ENCODE results near the gene SURF1.
"Not testable (repeated sequence)": the region's sequence is repeated elsewhere in the genome, so short reads cannot be mapped to it uniquely, and the experiment has no call there.

The SURF1 gene

GRCh38 chr9:133335924-133336811, 20.1 kb downstream of the SURF1 start, which contains the start of gene SURF6:
TSS of gene SURF6 (minus strand) at chr9:133336188. CDS start at chr9:133336132, 56 bp downstream.
- H3K4me3 Mint-ChIP-seq: peak within 1 kb of the TSS; percentile 97
- DNase-seq (ENCODE audit: low spot score in 2 of 2) (peak; percentile 88 to 89), ATAC-seq (ENCODE audit: low read depth) (peak; percentile 85)
- peak within 1 kb of the TSS; percentile 93 for H3K27ac Mint-ChIP-seq
- peaks cover 31% of the 10 kb centered on the region for H3K4me1 Mint-ChIP-seq
- H3K9me3 Mint-ChIP-seq: no peaks in the 10 kb centered on the region
- peaks cover 30% of the 10 kb centered on the region for H3K36me3 Mint-ChIP-seq
- no peaks in the 10 kb centered on the region for H3K27me3 Mint-ChIP-seq

- ATAC-seq (ENCODE audit: low read depth); DNase-seq (ENCODE audit: low spot score in 2 of 2); H3K9me3 Mint-ChIP-seq; H3K27ac Mint-ChIP-seq; H3K27me3 Mint-ChIP-seq: not testable (repeated sequence)
- H3K4me3 Mint-ChIP-seq: peak overlapping the region; percentile 97
- H3K4me1 Mint-ChIP-seq: peaks cover 24% of the 10 kb centered on the region
- peaks cover 27% of the 10 kb centered on the region for H3K36me3 Mint-ChIP-seq
Observed at GRCh38 chr9:133334888-133335287, 21.4 kb downstream of the SURF1 start.

- H3K36me3 Mint-ChIP-seq: peaks cover 22% of the 10 kb centered on the region
- no peaks in the 10 kb centered on the region for H3K27me3 Mint-ChIP-seq
- H3K27ac Mint-ChIP-seq: no peak overlapping the region
- H3K9me3 Mint-ChIP-seq: no peaks in the 10 kb centered on the region
- DNase-seq (ENCODE audit: low spot score in 2 of 2) (no peak), ATAC-seq (ENCODE audit: low read depth) (no peak)
- H3K4me3 Mint-ChIP-seq: no peak overlapping the region
- peaks cover 22% of the 10 kb centered on the region for H3K4me1 Mint-ChIP-seq
Observed at GRCh38 chr9:133334161-133334560, 22.1 kb downstream of the SURF1 start.

- no peaks in the 10 kb centered on the region for H3K27me3 Mint-ChIP-seq
- H3K4me3 Mint-ChIP-seq: no peak overlapping the region
- peaks cover 24% of the 10 kb centered on the region for H3K4me1 Mint-ChIP-seq
- H3K9me3 Mint-ChIP-seq: no peaks in the 10 kb centered on the region
- no peak overlapping the region for H3K27ac Mint-ChIP-seq
- peaks cover 19% of the 10 kb centered on the region for H3K36me3 Mint-ChIP-seq
- ATAC-seq (ENCODE audit: low read depth) (no peak), DNase-seq (ENCODE audit: low spot score in 2 of 2) (no peak)
Observed at GRCh38 chr9:133333566-133333965, 22.7 kb downstream of the SURF1 start.

GRCh38 chr9:133333011-133333410, 23.3 kb downstream of the SURF1 start:
- no peaks in the 10 kb centered on the region for H3K27me3 Mint-ChIP-seq
- DNase-seq (ENCODE audit: low spot score in 2 of 2): no peak
- H3K4me3 Mint-ChIP-seq: peak overlapping the region; percentile 29
- H3K4me1 Mint-ChIP-seq: peaks cover 25% of the 10 kb centered on the region
- ATAC-seq (ENCODE audit: low read depth): no peak
- H3K9me3 Mint-ChIP-seq: no peaks in the 10 kb centered on the region
- peaks cover 19% of the 10 kb centered on the region for H3K36me3 Mint-ChIP-seq
- no peak overlapping the region for H3K27ac Mint-ChIP-seq

GRCh38 chr9:133332381-133332730, 23.9 kb downstream of the SURF1 start:
- H3K4me3 Mint-ChIP-seq: no peak overlapping the region
- ATAC-seq (ENCODE audit: low read depth) (no peak), DNase-seq (ENCODE audit: low spot score in 2 of 2) (no peak)
- H3K27me3 Mint-ChIP-seq: no peaks in the 10 kb centered on the region
- H3K4me1 Mint-ChIP-seq: peaks cover 22% of the 10 kb centered on the region
- H3K36me3 Mint-ChIP-seq: peaks cover 19% of the 10 kb centered on the region
- no peaks in the 10 kb centered on the region for H3K9me3 Mint-ChIP-seq
- H3K27ac Mint-ChIP-seq: no peak overlapping the region

GRCh38 chr9:133331641-133332380, 24.5 kb downstream of the SURF1 start:
- DNase-seq (ENCODE audit: low spot score in 2 of 2) (no peak), ATAC-seq (ENCODE audit: low read depth) (no peak)
- no peak overlapping the region for H3K27ac Mint-ChIP-seq
- no peaks in the 10 kb centered on the region for H3K27me3 Mint-ChIP-seq
- peaks cover 19% of the 10 kb centered on the region for H3K36me3 Mint-ChIP-seq
- H3K4me1 Mint-ChIP-seq: peaks cover 22% of the 10 kb centered on the region
- no peak overlapping the region for H3K4me3 Mint-ChIP-seq
- no peaks in the 10 kb centered on the region for H3K9me3 Mint-ChIP-seq

- Mint-ChIP-seq H3K27me3 (no peaks in the 10 kb centered on the region), H3K9me3 (no peaks in the 10 kb centered on the region), H3K36me3 (peaks cover 19% of the 10 kb centered on the region), H3K27ac (no peak overlapping the region), H3K4me1 (peaks cover 19% of the 10 kb centered on the region), H3K4me3 (no peak overlapping the region)
- DNase-seq (ENCODE audit: low spot score in 2 of 2) (no peak), ATAC-seq (ENCODE audit: low read depth) (no peak)
Observed at GRCh38 chr9:133331221-133331620, 25.1 kb downstream of the SURF1 start.

GRCh38 chr9:133329306-133330156, 26.8 kb downstream of the SURF1 start:
- H3K36me3 Mint-ChIP-seq: peaks cover 19% of the 10 kb centered on the region
- H3K4me3 Mint-ChIP-seq; DNase-seq (ENCODE audit: low spot score in 2 of 2); H3K9me3 Mint-ChIP-seq; H3K27me3 Mint-ChIP-seq; ATAC-seq (ENCODE audit: low read depth): not testable (repeated sequence)
- H3K27ac Mint-ChIP-seq: peak overlapping the region; percentile 42
- H3K4me1 Mint-ChIP-seq: peaks cover 12% of the 10 kb centered on the region

- Mint-ChIP-seq H3K27ac (no peak overlapping the region), H3K4me3 (no peak overlapping the region), H3K9me3 (no peaks in the 10 kb centered on the region), H3K4me1 (peaks cover 16% of the 10 kb centered on the region), H3K27me3 (no peaks in the 10 kb centered on the region), H3K36me3 (peaks cover 17% of the 10 kb centered on the region)
- ATAC-seq (ENCODE audit: low read depth): no peak
- no peak for DNase-seq (ENCODE audit: low spot score in 2 of 2)
Observed at GRCh38 chr9:133327834-133328484, 28.3 kb downstream of the SURF1 start.

DNA sequence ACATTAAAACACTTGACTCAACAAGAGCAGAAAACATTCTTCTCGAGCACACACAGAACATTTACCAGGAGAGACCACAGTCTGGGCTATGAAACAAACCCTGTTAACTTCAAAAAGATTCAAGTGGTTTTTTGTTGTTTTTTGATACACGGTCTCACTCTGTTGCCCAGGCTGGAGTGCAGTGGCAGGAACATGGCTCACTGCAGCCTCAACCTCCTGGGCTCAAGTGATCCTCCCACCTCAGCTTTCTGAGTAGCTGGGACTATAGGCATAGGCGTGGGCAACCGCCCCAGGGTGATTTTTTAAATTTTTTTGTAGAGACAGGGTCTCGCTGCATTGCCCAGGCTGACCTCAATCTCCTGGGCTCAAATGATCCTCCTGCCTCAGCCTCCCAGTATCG, 29.3 kb downstream of the SURF1 start:
- not testable (repeated sequence) for H3K27ac Mint-ChIP-seq; ATAC-seq (ENCODE audit: low read depth); H3K4me3 Mint-ChIP-seq; H3K9me3 Mint-ChIP-seq; DNase-seq (ENCODE audit: low spot score in 2 of 2); H3K27me3 Mint-ChIP-seq
- Mint-ChIP-seq H3K36me3 (peaks cover 12% of the 10 kb centered on the region), H3K4me1 (peaks cover 16% of the 10 kb centered on the region)

DNA sequence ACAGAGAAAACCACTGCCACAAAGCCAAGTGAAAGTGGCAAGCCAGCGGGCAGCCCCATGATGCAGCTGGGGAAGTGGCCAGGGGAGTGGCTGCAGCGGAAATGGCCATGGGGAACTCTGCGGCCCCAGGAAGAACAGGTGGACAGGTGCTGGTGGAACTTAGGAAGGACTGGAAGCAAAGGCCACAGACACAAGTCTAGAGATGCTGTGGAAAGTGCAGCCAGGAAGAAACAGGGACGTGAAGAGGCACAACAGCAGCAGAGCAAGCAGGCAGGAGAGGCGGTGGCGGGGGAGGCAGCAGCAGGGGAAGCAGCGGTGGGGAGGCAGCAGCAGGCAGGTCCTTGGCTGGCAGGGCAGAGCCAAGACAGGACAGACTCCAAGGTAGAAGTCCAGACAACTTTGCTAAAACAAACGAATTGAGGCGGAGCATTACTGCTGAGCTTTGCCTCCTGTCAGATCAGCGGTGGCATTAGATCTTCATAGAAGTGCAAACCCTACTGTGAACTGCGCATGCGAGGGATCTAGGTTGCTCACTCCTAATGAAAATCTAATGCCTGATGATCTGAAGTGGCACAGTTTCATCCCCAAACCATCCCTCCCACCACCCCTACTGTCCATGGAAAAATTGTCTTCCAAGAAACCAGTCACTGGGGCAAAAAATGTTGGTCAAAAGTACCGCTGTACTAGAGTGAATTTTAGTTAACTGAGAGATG, 32.1 kb downstream of the SURF1 start:
- H3K36me3 Mint-ChIP-seq: peaks cover 1% of the 10 kb centered on the region
- no peak for ATAC-seq (ENCODE audit: low read depth)
- H3K9me3 Mint-ChIP-seq: no peaks in the 10 kb centered on the region
- H3K27ac Mint-ChIP-seq: no peak overlapping the region
- H3K4me3 Mint-ChIP-seq: no peak overlapping the region
- peaks cover 7% of the 10 kb centered on the region for H3K27me3 Mint-ChIP-seq
- peaks cover 10% of the 10 kb centered on the region for H3K4me1 Mint-ChIP-seq
- DNase-seq (ENCODE audit: low spot score in 2 of 2): no peak

DNA sequence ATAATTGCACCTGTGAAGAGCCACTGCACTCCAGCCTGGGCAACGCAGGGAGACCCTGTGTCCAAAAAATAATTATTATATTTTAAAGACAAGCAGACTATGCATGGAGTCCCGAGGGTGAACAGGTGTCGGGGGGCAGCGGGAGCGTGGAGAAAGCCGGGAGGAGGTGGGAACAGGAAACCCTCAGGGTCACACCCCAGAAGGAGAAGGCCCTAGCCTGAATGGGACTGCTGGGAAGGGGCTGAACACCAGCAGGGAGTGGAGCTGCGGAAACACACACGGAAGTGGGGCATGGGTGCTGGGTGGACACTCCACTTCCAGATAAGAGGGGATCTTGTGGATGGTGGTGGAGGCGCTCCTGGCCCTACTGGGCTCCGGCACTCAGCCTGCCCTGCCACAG, 33.1 kb downstream of the SURF1 start:
- ATAC-seq (ENCODE audit: low read depth) (no peak), DNase-seq (ENCODE audit: low spot score in 2 of 2) (no peak)
- Mint-ChIP-seq H3K36me3 (peaks cover 1% of the 10 kb centered on the region), H3K9me3 (no peaks in the 10 kb centered on the region), H3K4me3 (no peak overlapping the region), H3K4me1 (peaks cover 4% of the 10 kb centered on the region), H3K27me3 (peaks cover 7% of the 10 kb centered on the region), H3K27ac (no peak overlapping the region)

Data from memory B cell (primary cell).